HEK293 (cell line): ENCODE data around the gene ADA.

Experiments
- CTCF ChIA-PET: fragments of 350-600 bp; formaldehyde crosslinking; extraction: SDS; loops from one replicate; lab custom pipeline; 2021; ENCODE audit warnings: antibody characterized with exemption; lab: Yijun Ruan, JAX
- POLR2A ChIA-PET: fragments of 300-600 bp; formaldehyde crosslinking; extraction: SDS; loops from one replicate; lab custom pipeline; 2020; ENCODE audit warnings: antibody characterized with exemption, inconsistent platforms; lab: Yijun Ruan, JAX
- H3K27ac ChIP-seq: fragments of 200-500 bp; sonication (Bioruptor generic); 2 replicates; pipeline ENCODE4 v1.5.1; 2014; ENCODE audit warnings: low read depth, low read length, control low read depth, inconsistent platforms; ENCODE audit errors: extremely low read depth
- H3K36me3 ChIP-seq, 2 experiments: fragments of 200-500 bp in 1 of 2; sonication (Bioruptor generic) in 1 of 2; 1 replicate in 1 of 2; 2 replicates in 1 of 2; pipeline ENCODE4 v1.5.1; 2014 to 2017; ENCODE audit warnings: inconsistent platforms in 2 of 2, low read length in 2 of 2; ENCODE audit not compliant: control insufficient read depth in 2 of 2, insufficient read depth in 1 of 2
- H3K4me1 ChIP-seq: fragments of 200-500 bp; sonication (Bioruptor generic); 2 replicates; pipeline ENCODE4 v1.5.1; 2014; ENCODE audit warnings: mild to moderate bottlenecking, low read length, inconsistent platforms; ENCODE audit not compliant: control insufficient read depth, insufficient read depth
- H3K4me3 ChIP-seq: 2 replicates; pipeline ENCODE4 v1.5.1; 2011; ENCODE audit warnings: low read depth, mild to moderate bottlenecking, control low read depth, low read length, moderate library complexity
- H3K9me3 ChIP-seq: fragments of 200-500 bp; sonication (Bioruptor generic); 2 replicates; pipeline ENCODE4 v1.5.1; 2014; ENCODE audit warnings: low read depth, low read length, inconsistent platforms; ENCODE audit not compliant: control insufficient read depth, insufficient read depth
- GLIS1 ChIP-seq: fragments of 450-650 bp; formaldehyde crosslinking; IDR thresholded peaks from 2 replicates; pipeline ENCODE4 v1.5.1; 2016; ENCODE audit warnings: missing biosample characterization, missing genetic modification characterization
- HOXA7 ChIP-seq: sonication (generic); formaldehyde crosslinking; IDR thresholded peaks from 2 replicates; pipeline ENCODE4 v1.8.1; 2022; ENCODE audit warnings: missing genetic modification reagents, borderline replicate concordance
- KLF1 ChIP-seq: fragments of 450-650 bp; formaldehyde crosslinking; IDR thresholded peaks from 2 replicates; pipeline ENCODE4 v1.5.1; 2016; ENCODE audit warnings: missing biosample characterization, missing genetic modification characterization
- PBX3 ChIP-seq: sonication (generic); formaldehyde crosslinking; IDR thresholded peaks from 2 replicates; pipeline ENCODE4 v1.8.1; 2022; ENCODE audit warnings: mild to moderate bottlenecking, moderate library complexity, missing genetic modification reagents
- SALL2 ChIP-seq: fragments of 450-650 bp; formaldehyde crosslinking; IDR thresholded peaks from 2 replicates; pipeline ENCODE4 v1.5.0; 2017; ENCODE audit warnings: missing biosample characterization, mild to moderate bottlenecking, missing genetic modification characterization, borderline replicate concordance
- TRIM28 ChIP-seq: IDR thresholded peaks from 2 replicates; pipeline ENCODE4 v1.6.1; 2011; ENCODE audit warnings: low read length, control low read depth, borderline replicate concordance
- ZNF132 ChIP-seq: fragments of 450-650 bp; formaldehyde crosslinking; IDR thresholded peaks from 2 replicates; pipeline ENCODE4 v1.5.1; 2017; ENCODE audit warnings: missing biosample characterization, missing genetic modification characterization, borderline replicate concordance
- ZNF19 ChIP-seq: fragments of 450-650 bp; formaldehyde crosslinking; IDR thresholded peaks from 2 replicates; pipeline ENCODE4; 2016; ENCODE audit warnings: missing biosample characterization, missing genetic modification characterization, low read depth
- ZNF37A ChIP-seq: fragments of 450-650 bp; IDR thresholded peaks from 2 replicates; pipeline ENCODE4 v1.5.1; 2018; ENCODE audit warnings: missing biosample characterization, missing genetic modification characterization
- ZNF48 ChIP-seq: fragments of 450-650 bp; formaldehyde crosslinking; IDR thresholded peaks from 2 replicates; pipeline ENCODE4 v1.5.1; 2016; ENCODE audit warnings: missing biosample characterization, missing genetic modification characterization
- ZNF514 ChIP-seq: fragments of 450-650 bp; formaldehyde crosslinking; IDR thresholded peaks from 2 replicates; pipeline ENCODE4 v1.5.1; 2016; ENCODE audit warnings: missing biosample characterization, missing genetic modification characterization
- ZNF529 ChIP-seq: fragments of 450-650 bp; formaldehyde crosslinking; IDR thresholded peaks from 2 replicates; pipeline ENCODE4 v1.5.1; 2017; ENCODE audit warnings: missing genetic modification characterization, missing biosample characterization; ENCODE audit not compliant: insufficient replicate concordance
- ZNF560 ChIP-seq: fragments of 450-650 bp; formaldehyde crosslinking; IDR thresholded peaks from 2 replicates; pipeline ENCODE4 v1.5.1; 2017; ENCODE audit warnings: missing biosample characterization, missing genetic modification characterization, borderline replicate concordance
- ZNF596 ChIP-seq: fragments of 450-650 bp; IDR thresholded peaks from 2 replicates; pipeline ENCODE4 v1.5.0; 2018; ENCODE audit warnings: missing biosample characterization, mild to moderate bottlenecking, missing genetic modification characterization, moderate library complexity
- ZNF623 ChIP-seq: fragments of 450-650 bp; formaldehyde crosslinking; IDR thresholded peaks from 2 replicates; pipeline ENCODE4 v1.5.1; 2016; ENCODE audit warnings: missing biosample characterization, missing genetic modification characterization
- ZNF629 ChIP-seq: fragments of 450-650 bp; formaldehyde crosslinking; IDR thresholded peaks from 2 replicates; pipeline ENCODE4 v1.5.1; 2017; ENCODE audit warnings: missing biosample characterization, missing genetic modification characterization
- ZNF658 ChIP-seq: fragments of 450-650 bp; formaldehyde crosslinking; IDR thresholded peaks from 2 replicates; pipeline ENCODE4; 2016; ENCODE audit warnings: missing biosample characterization, missing genetic modification characterization
- ZNF830 ChIP-seq: fragments of 450-650 bp; IDR thresholded peaks from 2 replicates; pipeline ENCODE4 v1.5.0; 2018; ENCODE audit warnings: missing biosample characterization, missing genetic modification characterization, low read depth, mild to moderate bottlenecking, moderate library complexity
- ZSCAN23 ChIP-seq: fragments of 450-650 bp; formaldehyde crosslinking; IDR thresholded peaks from 2 replicates; pipeline ENCODE4 v1.5.1; 2016; ENCODE audit warnings: missing biosample characterization, missing genetic modification characterization
- TF ChIP-seq, protein P1 (sequence below): fragments of 450-650 bp; formaldehyde crosslinking; IDR thresholded peaks from 2 replicates; pipeline ENCODE4 v1.5.1; 2016; ENCODE audit warnings: missing biosample characterization, missing genetic modification characterization
- TF ChIP-seq, protein P2 (sequence below): fragments of 450-650 bp; formaldehyde crosslinking; IDR thresholded peaks from 2 replicates; pipeline ENCODE4 v1.5.1; 2017; ENCODE audit warnings: missing biosample characterization, missing genetic modification characterization
- TF ChIP-seq, protein P3 (sequence below): fragments of 450-650 bp; IDR thresholded peaks from 2 replicates; pipeline ENCODE4 v1.5.1; 2018; ENCODE audit warnings: missing biosample characterization, missing genetic modification characterization
- TF ChIP-seq, protein P4 (sequence below): fragments of 450-650 bp; formaldehyde crosslinking; IDR thresholded peaks from 2 replicates; pipeline ENCODE4 v1.5.1; 2016; ENCODE audit warnings: missing biosample characterization, missing genetic modification characterization
- TF ChIP-seq, protein P5 (sequence below): fragments of 450-650 bp; formaldehyde crosslinking; IDR thresholded peaks from 2 replicates; pipeline ENCODE4 v1.5.1; 2016; ENCODE audit warnings: missing biosample characterization, missing genetic modification characterization

Gene ADA

GRCh38 chr20:44666066-44666465 is 14.6 kb upstream of the ADA start:
- Histone ChIP-seq H3K4me1 (no peaks in the 10 kb centered on the region), H3K27ac (no peak overlapping the region), H3K4me3 (no peak overlapping the region), H3K9me3 (no peaks in the 10 kb centered on the region), H3K36me3 (no peaks in the 10 kb centered on the region)
- ChIA-PET CTCF (interaction anchor here (0.7 to 3.0 kb wide), 3 partner anchors 17 to 471 kb away, joined by 3 to 11 read pairs (median 3); no protein-coding TSS in a partner anchor), POLR2A (interaction anchor here (0.6 kb wide), 1 partner anchor 23 kb away, joined by 4 read pairs; no protein-coding TSS in a partner anchor)
- TF ChIP-seq, protein P1, sequence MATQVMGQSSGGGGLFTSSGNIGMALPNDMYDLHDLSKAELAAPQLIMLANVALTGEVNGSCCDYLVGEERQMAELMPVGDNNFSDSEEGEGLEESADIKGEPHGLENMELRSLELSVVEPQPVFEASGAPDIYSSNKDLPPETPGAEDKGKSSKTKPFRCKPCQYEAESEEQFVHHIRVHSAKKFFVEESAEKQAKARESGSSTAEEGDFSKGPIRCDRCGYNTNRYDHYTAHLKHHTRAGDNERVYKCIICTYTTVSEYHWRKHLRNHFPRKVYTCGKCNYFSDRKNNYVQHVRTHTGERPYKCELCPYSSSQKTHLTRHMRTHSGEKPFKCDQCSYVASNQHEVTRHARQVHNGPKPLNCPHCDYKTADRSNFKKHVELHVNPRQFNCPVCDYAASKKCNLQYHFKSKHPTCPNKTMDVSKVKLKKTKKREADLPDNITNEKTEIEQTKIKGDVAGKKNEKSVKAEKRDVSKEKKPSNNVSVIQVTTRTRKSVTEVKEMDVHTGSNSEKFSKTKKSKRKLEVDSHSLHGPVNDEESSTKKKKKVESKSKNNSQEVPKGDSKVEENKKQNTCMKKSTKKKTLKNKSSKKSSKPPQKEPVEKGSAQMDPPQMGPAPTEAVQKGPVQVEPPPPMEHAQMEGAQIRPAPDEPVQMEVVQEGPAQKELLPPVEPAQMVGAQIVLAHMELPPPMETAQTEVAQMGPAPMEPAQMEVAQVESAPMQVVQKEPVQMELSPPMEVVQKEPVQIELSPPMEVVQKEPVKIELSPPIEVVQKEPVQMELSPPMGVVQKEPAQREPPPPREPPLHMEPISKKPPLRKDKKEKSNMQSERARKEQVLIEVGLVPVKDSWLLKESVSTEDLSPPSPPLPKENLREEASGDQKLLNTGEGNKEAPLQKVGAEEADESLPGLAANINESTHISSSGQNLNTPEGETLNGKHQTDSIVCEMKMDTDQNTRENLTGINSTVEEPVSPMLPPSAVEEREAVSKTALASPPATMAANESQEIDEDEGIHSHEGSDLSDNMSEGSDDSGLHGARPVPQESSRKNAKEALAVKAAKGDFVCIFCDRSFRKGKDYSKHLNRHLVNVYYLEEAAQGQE: no peak
- TF ChIP-seq, protein P2, sequence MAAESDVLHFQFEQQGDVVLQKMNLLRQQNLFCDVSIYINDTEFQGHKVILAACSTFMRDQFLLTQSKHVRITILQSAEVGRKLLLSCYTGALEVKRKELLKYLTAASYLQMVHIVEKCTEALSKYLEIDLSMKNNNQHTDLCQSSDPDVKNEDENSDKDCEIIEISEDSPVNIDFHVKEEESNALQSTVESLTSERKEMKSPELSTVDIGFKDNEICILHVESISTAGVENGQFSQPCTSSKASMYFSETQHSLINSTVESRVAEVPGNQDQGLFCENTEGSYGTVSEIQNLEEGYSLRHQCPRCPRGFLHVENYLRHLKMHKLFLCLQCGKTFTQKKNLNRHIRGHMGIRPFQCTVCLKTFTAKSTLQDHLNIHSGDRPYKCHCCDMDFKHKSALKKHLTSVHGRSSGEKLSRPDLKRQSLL (tag by site-specific recombination): no peak
- no peak for TF ChIP-seq HOXA7 (CRISPR knock-in tag)
- no peak for TF ChIP-seq KLF1 (tag by site-specific recombination)
- TF ChIP-seq ZNF830 (tag by site-specific recombination): no peak
- no peak for TF ChIP-seq ZNF623
- TF ChIP-seq ZNF658 (tag by site-specific recombination): no peak
- TF ChIP-seq ZSCAN23 (tag by site-specific recombination): no peak
- TF ChIP-seq, protein P3, sequence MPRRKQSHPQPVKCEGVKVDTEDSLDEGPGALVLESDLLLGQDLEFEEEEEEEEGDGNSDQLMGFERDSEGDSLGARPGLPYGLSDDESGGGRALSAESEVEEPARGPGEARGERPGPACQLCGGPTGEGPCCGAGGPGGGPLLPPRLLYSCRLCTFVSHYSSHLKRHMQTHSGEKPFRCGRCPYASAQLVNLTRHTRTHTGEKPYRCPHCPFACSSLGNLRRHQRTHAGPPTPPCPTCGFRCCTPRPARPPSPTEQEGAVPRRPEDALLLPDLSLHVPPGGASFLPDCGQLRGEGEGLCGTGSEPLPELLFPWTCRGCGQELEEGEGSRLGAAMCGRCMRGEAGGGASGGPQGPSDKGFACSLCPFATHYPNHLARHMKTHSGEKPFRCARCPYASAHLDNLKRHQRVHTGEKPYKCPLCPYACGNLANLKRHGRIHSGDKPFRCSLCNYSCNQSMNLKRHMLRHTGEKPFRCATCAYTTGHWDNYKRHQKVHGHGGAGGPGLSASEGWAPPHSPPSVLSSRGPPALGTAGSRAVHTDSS (tag by site-specific recombination): no peak
- no peak for TF ChIP-seq TRIM28
- TF ChIP-seq ZNF37A (tag by site-specific recombination): no peak
- no peak for TF ChIP-seq ZNF48 (tag by site-specific recombination)
- TF ChIP-seq ZNF529: no peak
- TF ChIP-seq, protein P4, sequence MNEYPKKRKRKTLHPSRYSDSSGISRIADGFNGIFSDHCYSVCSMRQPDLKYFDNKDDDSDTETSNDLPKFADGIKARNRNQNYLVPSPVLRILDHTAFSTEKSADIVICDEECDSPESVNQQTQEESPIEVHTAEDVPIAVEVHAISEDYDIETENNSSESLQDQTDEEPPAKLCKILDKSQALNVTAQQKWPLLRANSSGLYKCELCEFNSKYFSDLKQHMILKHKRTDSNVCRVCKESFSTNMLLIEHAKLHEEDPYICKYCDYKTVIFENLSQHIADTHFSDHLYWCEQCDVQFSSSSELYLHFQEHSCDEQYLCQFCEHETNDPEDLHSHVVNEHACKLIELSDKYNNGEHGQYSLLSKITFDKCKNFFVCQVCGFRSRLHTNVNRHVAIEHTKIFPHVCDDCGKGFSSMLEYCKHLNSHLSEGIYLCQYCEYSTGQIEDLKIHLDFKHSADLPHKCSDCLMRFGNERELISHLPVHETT: no peak
- no peak for TF ChIP-seq PBX3

DNA sequence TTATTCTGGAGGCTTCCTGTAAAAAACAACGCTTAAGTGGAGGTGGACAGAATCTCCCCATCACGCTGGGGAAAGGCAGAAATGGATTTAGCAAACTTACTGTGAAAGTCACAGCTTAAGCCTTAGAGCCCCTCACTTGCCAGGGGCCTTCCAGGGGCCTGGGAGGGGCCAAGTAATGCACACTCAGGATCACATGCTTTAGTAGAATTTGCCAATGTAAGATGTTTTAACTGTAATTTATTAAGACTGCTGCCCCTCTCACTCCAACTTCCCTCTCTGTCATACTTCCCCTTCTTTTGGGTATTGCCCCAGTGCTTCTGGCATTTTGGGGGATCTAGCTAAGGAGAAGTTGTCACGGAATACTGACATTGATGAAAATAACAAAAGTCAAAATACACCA is 12.6 kb upstream of the ADA start:
- H3K36me3 ChIP-seq: no peaks in the 10 kb centered on the region
- POLR2A ChIA-PET: interaction anchor here (1.0 kb wide), 1 partner anchor 189 kb away, joined by 3 read pairs; no protein-coding TSS in a partner anchor
- H3K4me3 ChIP-seq: no peak overlapping the region
- H3K27ac ChIP-seq: no peak overlapping the region
- H3K4me1 ChIP-seq: no peaks in the 10 kb centered on the region
- H3K9me3 ChIP-seq: no peaks in the 10 kb centered on the region
- CTCF ChIA-PET: interaction anchor here (0.6 to 0.7 kb wide), 6 partner anchors 9 to 399 kb away, joined by 3 to 4 read pairs (median 3); no protein-coding TSS in a partner anchor
- no peak for TF ChIP-seq ZNF658 (tag by site-specific recombination)
- TF ChIP-seq, protein P5, sequence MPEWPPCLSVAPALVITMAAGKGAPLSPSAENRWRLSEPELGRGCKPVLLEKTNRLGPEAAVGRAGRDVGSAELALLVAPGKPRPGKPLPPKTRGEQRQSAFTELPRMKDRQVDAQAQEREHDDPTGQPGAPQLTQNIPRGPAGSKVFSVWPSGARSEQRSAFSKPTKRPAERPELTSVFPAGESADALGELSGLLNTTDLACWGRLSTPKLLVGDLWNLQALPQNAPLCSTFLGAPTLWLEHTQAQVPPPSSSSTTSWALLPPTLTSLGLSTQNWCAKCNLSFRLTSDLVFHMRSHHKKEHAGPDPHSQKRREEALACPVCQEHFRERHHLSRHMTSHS: no peak
- no peak for TF ChIP-seq ZNF19 (tag by site-specific recombination)
- TF ChIP-seq ZNF514 (tag by site-specific recombination): no peak
- no peak for TF ChIP-seq ZNF132 (tag by site-specific recombination)
- TF ChIP-seq ZNF48 (tag by site-specific recombination): no peak
- TF ChIP-seq GLIS1 (tag by site-specific recombination): no peak
- TF ChIP-seq ZNF596 (tag by site-specific recombination): no peak
- TF ChIP-seq ZNF560: no peak
- TF ChIP-seq ZNF629: no peak
- TF ChIP-seq SALL2: no peak
